H1 (cell line): ENCODE results near the gene CDK2.

Experiments
- CTCF ChIP-seq, 3 experiments: IDR thresholded peaks; 1 replicate in 2 of 3; 2 replicates in 1 of 3; pipeline versions ENCODE4 v1.5.1 to v1.6.1; 2011; ENCODE audit warnings: low read length in 3 of 3, mild to moderate bottlenecking in 3 of 3, inconsistent platforms in 2 of 3, low read depth in 1 of 3, moderate library complexity in 1 of 3; ENCODE audit not compliant: insufficient read depth in 1 of 3; ENCODE audit errors: control extremely low read depth in 1 of 3
- JUND ChIP-seq: IDR thresholded peaks from 2 replicates; pipeline ENCODE4 v1.6.1; 2011; ENCODE audit warnings: mild to moderate bottlenecking, improper control_type of control experiment, low read length
- RAD21 ChIP-seq, 2 experiments: IDR thresholded peaks in 1 of 2; conservative IDR thresholded peaks in 1 of 2; 2 replicates each; pipeline ENCODE4 v1.6.1; 2011; ENCODE audit warnings: low read depth in 2 of 2, low read length in 2 of 2, improper control_type of control experiment in 1 of 2, inconsistent platforms in 1 of 2, mild to moderate bottlenecking in 1 of 2, moderate library complexity in 1 of 2

GRCh38 chr12:55996201-55996714 is 29.6 kb downstream of the CDK2 start:
- TF ChIP-seq RAD21 (IDR thresholded peaks at IDR 0.05 in 1 of 2, conservative IDR thresholded peaks at IDR 0.05 in 1 of 2; ENCODE audit: low read depth in 2 of 2, low read length in 2 of 2) (peak; percentile 68 to 79), CTCF (IDR thresholded peaks at IDR 0.05; ENCODE audit: control extremely low read depth in 1 of 3, insufficient read depth in 1 of 3, low read depth in 1 of 3, low read length in 3 of 3) (peak in 2 of 3 experiments; percentile 68 to 70; a peak in 3 of 4 replicates), JUND (no peak)
